SK-MEL-5 (cell line): Measurements from ENCODE around the gene PAFAH1B2. TPM values are rescaled to one million over a fixed set of nuclear protein-coding genes. Genes with fewer than 3 reads are reported as not detected.
A peak's percentile ranks its signal among the peaks of the same experiment; 100 is the strongest.
"Not testable (repeated sequence)": the region's sequence is repeated elsewhere in the genome, so short reads cannot be mapped to it uniquely, and the experiment has no call there.

Source experiments
- DNase-seq: peaks from one replicate; pipeline ENCODE4 v3.0.0-alpha.2; 2016; ENCODE audit warnings: low read depth, low spot score
- in situ Hi-C: cut with HindIII; loops from 2 replicates; pipeline ENCODE4 v1.10.0; 2016; ENCODE audit warnings: low sequenced_read_pairs, high pct_unique_total_duplicates, low pct_unique_long_range_greater_than_20kb
- total RNA-seq: library from RNA; depleted of rRNA; stranded (reverse); fragments of >200 nt; shearing (Covaris generic); gene quantifications from 2 replicates; pipeline ENCODE4 v1.2.3, GENCODE V29; 2014

The PAFAH1B2 gene
- total RNA-seq, 1 experiment from 2014 or later = 108 TPM

DNA sequence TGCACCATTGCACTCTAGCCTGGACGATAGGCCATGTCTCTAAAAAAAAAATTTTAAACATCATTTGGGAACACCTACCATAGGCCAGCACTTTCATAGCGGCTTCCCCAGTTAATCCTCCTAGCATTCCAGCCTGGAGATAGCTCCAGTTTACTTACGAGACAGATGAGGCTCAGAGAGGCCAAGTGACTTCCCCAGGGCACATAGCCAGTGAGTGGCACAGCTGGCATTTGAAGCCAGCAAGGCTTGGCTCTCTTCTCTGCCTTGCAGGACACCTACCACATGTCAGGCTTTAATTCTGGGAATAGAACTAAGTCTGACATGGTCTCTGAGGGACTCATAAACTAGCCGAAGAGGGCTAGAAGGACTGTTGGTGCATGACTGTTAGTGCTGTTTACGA lies 50.2 kb downstream of the PAFAH1B2 start:
- DNase-seq = no peak
- in situ Hi-C loops = no loop called here

DNA sequence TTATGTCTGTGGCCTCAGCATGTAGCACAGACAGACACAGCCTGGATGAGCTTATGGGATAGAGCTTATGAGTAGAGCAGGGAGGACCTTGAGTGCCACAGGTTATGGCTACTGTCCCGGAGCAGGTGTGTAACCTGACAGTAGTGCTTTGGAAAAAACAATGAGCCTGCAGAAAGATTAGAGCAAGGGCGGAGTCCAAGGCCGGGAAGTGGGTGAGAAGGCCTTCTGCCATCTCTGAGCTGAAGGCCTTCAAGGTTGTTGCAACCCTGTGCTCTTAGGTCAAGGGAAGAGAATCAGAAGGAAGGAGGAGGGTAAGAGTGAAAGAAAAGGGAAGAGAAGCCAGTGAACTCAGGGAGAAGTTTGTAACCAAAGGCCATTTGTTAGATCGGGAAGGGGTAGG lies 51.2 kb downstream of the PAFAH1B2 start:
- DNase-seq = no peak
- in situ Hi-C loops = no loop called here

DNA sequence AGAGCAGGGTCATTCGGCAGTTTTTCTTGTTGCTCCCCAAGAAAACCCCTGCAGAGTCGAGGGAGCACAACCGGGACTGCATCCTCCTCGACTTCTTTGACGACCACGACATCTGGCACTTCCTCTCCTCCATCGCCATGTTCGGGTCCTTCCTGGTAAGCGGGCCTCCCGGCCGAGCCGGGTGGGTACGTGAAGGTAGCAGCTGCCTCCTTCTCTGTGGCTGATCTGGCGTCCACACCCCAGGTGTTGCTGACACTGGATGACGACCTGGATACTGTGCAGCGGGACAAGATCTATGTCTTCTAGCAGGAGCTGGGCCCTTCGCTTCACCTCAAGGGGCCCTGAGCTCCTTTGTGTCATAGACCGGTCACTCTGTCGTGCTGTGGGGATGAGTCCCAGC lies 51.7 kb downstream of the PAFAH1B2 start:
- no peak for DNase-seq
- in situ Hi-C loops = no loop called here

DNA sequence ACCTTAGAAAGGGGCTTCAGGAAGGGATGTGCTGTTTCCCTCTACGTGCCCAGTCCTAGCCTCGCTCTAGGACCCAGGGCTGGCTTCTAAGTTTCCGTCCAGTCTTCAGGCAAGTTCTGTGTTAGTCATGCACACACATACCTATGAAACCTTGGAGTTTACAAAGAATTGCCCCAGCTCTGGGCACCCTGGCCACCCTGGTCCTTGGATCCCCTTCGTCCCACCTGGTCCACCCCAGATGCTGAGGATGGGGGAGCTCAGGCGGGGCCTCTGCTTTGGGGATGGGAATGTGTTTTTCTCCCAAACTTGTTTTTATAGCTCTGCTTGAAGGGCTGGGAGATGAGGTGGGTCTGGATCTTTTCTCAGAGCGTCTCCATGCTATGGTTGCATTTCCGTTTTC lies 52.9 kb downstream of the PAFAH1B2 start:
- in situ Hi-C loops = no loop called here
- no peak for DNase-seq

DNA sequence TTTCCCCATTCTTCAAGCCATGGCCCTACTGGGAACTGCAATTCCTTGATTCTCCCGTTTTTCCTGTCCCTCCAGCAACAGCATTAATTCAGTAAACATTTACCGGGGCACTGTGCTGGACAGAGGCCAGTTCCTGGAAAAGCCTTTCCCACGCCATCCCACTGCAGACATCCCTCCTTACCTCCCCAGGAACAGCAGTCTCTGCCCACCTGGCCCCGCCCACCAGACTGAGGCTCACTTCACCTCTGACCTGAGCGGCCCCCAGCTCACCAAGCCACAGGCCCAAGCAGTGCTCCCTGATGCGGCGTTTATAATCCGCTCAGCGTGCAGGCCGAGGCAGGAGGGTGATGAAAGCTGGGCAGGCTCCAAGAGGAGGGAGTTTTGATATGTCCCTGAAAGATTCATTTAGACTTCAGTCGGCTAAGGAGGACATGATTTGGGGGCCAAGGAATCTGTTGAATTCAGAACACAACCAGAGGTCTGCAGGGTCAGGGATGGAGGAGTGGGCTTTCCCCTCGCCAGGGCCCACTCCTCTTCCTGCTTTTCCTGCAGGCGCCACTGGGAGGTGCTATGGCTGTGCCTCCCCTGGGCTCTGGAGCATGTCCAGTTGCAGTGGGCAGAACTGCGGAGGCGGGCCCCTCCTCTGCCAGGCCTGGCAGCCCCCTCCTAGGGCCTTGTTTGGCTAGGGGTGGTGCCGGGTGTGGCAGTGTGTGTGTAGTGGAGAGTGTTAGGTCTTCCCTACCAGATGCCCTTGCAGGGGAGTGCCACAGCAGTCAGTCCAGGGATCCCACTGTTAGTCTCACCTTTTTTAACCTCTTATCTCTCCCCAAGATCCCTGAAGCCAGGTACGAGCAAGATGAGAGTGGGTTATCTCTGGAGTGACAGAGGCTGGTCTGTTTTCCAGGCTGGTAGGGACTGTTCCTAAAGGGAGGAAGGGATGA lies 53.7 kb downstream of the PAFAH1B2 start:
- in situ Hi-C loops = no loop called here
- DNase-seq = peak; percentile 24

DNA sequence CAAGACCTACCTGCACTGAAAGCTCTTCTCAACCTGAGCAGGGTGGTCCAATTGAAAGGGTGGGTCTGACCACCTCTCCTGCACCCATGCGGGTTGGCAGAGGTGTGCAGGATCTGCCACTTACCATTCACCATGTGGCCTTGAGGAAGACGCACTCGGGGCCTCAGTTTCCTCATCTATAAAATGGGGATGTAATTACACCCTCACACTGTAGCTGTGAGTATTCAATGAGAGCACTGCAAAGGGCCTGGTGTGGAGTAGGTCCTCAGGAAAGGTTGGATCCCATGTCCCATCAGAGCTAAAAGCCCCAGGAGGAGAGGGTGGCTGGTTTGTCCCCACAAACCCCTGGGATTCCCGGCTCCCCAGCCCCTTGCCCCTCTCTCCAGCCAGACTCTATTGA lies 54.5 kb downstream of the PAFAH1B2 start:
- DNase-seq = no peak
- in situ Hi-C loops = no loop called here

DNA sequence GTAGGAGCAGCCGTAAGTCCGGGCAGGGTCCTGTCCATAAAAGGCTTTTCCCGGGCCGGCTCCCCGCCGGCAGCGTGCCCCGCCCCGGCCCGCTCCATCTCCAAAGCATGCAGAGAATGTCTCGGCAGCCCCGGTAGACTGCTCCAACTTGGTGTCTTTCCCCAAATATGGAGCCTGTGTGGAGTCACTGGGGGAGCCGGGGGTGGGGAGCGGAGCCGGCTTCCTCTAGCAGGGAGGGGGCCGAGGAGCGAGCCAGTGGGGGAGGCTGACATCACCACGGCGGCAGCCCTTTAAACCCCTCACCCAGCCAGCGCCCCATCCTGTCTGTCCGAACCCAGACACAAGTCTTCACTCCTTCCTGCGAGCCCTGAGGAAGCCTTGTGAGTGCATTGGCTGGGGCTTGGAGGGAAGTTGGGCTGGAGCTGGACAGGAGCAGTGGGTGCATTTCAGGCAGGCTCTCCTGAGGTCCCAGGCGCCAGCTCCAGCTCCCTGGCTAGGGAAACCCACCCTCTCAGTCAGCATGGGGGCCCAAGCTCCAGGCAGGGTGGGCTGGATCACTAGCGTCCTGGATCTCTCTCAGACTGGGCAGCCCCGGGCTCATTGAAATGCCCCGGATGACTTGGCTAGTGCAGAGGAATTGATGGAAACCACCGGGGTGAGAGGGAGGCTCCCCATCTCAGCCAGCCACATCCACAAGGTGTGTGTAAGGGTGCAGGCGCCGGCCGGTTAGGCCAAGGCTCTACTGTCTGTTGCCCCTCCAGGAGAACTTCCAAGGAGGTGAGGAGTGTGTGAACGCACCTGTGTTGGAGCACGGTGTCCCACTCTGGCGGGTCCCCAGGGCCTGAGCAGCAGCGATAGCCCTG lies 55.2 kb downstream of the PAFAH1B2 start, which contains the start of gene TAGLN:
TAGLN (plus strand) TSS at position 318 of the 863 bp plus-strand sequence. CDS start 3,644 bp downstream, outside the sequence.
- in situ Hi-C loops = no loop called here
- DNase-seq = no peak

DNA sequence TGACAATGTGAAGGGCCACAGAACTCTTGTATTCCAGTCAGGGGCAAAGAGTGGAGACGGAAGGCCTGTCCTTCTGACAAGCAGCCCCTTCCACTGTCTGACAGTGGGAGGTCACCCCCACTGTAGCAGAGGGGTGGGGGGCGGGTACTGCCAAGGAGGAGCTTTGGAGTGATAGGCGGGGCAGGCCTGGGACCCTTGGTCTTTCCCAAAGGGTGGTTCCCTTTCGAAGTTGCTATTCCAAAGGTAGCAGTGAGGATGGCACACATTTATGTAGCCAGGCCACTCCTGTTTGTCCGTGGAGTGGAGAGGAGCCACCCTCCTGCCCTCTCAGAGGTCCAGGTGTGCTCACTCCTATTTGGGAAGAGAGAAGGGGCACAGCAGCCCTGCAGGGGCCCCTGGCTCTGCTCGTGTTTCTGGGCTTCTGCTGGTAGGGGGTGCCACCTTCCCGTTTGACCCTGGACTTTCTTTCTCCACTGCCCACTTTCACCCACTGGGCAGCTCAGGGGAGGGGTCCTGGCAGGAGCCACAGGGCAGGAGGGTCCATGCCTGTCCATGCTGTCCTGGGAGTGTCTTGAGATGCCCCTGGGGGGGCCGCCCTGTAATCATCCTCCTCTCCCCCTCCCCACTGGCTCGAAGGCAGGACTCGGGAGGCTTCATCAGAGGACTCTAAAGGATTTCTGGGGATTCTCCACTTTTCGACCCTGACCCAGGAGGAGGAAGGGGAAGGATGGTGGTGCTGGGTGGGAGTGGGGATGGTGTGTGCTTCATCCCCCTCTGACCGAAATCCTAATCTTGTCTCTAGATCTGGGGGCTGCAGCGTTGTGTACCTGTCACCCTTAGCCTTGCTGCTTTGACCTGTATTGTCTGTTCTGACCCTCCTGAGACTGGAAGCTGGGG lies 56.1 kb downstream of the PAFAH1B2 start:
- in situ Hi-C loops = no loop called here
- DNase-seq = no peak

DNA sequence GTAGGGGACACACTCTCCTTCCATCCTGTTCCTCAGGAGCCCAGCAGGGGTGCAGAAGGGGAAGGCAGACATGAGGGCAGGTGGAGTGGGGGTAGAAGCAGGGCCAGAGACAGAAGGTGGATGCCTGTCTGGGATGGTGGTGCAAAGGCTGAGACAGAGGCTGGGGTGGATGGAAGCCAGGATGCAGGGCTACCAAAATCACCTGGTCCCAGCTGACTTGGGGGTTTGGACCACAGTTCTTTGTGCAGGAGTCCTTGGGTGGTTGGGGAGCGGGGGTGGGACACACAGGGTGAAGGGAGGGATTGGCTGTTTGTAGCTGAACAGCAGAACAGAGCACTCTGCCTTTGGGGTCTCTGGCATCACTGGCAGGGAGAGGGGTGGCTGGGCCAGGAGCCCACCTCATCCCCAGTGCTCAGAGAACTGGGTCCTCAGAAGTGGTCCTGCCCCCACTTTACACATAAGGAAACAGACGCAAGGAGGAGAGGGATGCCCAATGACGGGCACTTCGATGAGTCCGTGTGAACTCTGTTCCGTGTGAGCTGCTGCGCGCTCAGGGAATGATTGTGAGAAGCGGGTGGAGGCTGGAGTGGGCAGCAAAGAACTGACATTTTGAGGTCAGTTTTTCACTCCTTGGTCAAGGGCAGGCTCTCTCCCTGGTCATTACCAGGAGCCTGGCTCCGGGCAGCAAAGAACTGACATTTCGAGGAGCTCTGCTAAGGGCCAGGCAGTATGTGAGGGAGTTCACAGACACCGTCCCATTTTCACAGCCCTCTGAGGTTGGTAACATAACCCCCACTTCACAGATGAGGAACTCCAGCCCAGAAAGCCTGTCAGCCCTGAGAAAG lies 56.9 kb downstream of the PAFAH1B2 start:
- in situ Hi-C loops = no loop called here
- DNase-seq = no peak

DNA sequence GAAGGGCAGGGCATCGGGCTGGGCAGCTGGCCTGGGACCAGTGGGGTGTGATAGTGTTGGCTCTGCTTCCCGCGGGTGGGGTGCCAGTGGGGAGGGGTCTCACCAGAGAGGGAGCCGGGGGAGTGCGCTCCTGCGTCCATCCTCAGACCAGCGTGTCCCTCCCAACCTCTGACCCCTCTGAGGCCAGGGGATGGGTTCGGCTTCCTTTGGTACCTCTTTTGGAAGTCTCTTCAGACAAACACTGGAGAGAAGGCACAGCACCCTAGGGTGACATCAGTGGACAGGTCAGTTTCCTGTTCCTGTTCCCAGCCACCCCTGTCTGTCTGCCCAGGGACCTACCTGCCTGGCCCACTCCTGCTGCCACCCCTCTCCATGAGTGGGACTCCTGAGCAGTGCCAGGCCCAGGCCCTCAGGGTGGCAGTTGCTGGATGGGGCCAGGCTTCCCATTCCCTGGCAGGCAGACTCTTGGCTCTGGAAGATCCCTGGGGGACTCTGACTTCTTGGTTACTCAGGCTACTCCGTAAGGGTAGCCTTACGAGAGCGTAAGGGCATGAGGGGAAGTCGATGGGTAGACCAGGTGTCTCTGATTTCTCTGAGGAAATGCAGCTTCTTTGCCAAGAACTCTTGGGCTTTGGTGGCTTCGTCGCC lies 57.7 kb downstream of the PAFAH1B2 start:
- in situ Hi-C loops = no loop called here

DNA sequence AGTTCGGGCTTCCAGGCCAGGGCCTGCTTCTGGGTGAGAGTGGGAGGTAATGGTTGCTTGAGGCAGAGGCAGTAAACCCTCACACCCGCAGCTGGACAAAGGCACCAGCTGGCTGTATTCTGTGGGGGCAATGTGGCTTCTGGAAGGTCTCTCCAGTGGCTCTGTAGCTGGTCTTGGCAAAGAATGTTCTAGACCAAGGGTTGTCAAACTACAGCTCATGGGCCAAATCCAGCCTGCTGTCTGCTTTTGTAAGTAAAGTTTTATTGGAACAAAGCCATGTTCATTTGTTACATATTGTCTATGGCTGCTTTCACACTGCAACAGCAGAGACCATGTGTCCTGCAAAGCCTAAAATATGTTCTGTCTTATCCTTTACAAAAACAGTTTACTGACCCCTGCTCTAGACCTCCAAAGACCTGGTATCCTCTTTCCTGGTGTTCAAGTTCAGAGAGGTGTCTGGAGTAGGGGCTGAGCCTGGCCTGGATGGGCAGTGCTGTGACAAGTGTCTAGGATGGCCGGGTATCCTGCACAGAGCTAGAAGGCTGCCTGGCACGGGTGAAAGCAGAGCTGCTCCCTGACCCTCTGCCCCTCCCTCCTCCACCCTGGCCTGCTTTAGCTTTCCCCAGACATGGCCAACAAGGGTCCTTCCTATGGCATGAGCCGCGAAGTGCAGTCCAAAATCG lies 58.4 kb downstream of the PAFAH1B2 start:
- no peak for DNase-seq
- in situ Hi-C loops = no loop called here

More for the DNA sequence above, 57.7 kb downstream of the PAFAH1B2 start:
- DNase-seq = no peak

DNA sequence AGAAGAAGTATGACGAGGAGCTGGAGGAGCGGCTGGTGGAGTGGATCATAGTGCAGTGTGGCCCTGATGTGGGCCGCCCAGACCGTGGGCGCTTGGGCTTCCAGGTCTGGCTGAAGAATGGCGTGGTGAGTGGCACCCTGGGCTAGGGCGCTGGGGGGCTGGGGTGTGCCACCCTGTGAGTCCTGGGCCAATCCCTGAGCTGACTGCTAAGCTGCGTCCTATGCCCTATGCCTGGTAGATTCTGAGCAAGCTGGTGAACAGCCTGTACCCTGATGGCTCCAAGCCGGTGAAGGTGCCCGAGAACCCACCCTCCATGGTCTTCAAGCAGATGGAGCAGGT lies 59.0 kb downstream of the PAFAH1B2 start:
- in situ Hi-C loops = no loop called here
- no peak for DNase-seq

DNA sequence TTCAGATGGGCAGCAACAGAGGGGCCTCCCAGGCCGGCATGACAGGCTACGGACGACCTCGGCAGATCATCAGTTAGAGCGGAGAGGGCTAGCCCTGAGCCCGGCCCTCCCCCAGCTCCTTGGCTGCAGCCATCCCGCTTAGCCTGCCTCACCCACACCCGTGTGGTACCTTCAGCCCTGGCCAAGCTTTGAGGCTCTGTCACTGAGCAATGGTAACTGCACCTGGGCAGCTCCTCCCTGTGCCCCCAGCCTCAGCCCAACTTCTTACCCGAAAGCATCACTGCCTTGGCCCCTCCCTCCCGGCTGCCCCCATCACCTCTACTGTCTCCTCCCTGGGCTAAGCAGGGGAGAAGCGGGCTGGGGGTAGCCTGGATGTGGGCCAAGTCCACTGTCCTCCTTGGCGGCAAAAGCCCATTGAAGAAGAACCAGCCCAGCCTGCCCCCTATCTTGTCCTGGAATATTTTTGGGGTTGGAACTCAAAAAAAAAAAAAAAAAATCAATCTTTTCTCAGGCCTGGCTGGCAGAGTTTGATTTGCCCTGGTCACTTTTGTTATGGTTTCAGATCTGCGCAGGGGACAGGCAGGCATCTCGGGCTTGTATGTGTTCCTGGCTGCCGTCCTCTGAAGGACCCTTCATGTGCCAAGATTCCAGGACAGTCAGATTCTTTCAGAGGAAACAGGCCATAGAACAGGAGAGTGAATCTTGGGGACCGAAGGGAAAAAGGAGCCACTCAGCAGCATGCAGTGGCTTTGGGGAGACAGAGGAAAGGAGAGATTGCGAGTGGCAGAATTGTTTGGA lies 60.4 kb downstream of the PAFAH1B2 start:
- in situ Hi-C loops = no loop called here
- DNase-seq = no peak

DNA sequence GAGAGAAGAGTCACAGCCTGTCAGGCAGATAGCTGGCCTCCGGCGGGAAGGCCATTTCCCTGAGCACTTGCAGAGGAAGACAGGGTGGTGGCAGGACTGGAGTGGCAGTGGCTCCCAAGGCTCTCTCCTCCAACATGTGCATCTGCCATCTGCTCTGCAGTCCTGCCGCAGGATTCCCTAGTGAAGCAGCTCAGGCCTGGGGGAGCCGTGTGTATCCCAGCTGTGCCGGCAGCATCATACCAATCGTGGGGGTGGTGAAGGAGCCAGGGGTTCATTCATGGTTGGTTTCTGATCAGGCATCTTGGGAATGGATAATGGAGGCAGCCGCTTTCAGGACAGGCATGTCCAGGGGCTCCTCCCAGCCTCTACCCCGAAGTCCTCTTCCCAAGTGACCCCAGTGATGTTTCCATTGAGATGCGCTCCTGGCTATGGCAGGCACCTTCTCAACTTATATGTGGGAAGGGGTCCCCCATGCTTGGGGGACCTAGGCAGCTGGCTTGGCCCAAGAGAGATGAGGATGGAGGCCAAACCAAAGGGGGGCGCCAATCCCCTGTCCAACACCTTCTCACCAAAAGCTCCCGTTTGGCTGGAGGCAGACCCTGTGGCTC lies 61.2 kb downstream of the PAFAH1B2 start:
- in situ Hi-C loops = no loop called here
- no peak for DNase-seq

DNA sequence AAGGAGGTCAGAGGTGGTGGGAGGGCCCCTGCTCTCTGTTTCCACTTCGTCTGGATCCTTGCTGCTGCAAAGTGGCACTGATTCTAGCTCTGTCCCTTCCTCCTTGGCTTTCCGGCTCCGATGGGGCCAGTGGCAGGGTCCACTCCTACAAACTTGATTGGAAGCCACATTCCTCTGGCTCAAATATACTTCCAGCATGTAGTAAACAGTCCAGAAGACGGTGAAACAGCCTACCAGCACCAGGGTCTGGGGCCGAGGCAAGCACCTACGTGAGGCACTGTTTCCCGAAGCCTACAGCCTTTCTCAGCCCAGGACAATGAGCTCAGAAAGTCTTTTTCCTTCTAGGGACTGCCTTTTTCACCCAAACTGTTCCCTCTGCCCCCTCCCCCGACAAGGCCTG lies 62.0 kb downstream of the PAFAH1B2 start:
- in situ Hi-C loops, DNase-seq: not testable (repeated sequence)
